SK-MEL-5 (cell line): ENCODE measurements around the gene BAIAP2L1. TPM values are rescaled to one million over a fixed set of nuclear protein-coding genes. Genes with fewer than 3 reads are reported as not detected.
A peak's percentile ranks its signal among the peaks of the same experiment; 100 is the strongest.
"Not testable (repeated sequence)": the region's sequence is repeated elsewhere in the genome, so short reads cannot be mapped to it uniquely, and the experiment has no call there.

ENCODE experiments used
- DNase-seq: peaks from one replicate; pipeline ENCODE4 v3.0.0-alpha.2; 2016; ENCODE audit warnings: low read depth, low spot score
- in situ Hi-C: cut with HindIII; loops from 2 replicates; pipeline ENCODE4 v1.10.0; 2016; ENCODE audit warnings: low sequenced_read_pairs, high pct_unique_total_duplicates, low pct_unique_long_range_greater_than_20kb
- polyA plus RNA-seq, 2 experiments: library from polyadenylated mRNA; depleted of rRNA; stranded (reverse); fragments of >200 nt; gene quantifications; 2 replicates each; pipeline ENCODE4 v1.2.3, GENCODE V29; 2015
- total RNA-seq: library from RNA; depleted of rRNA; stranded (reverse); fragments of >200 nt; shearing (Covaris generic); gene quantifications from 2 replicates; pipeline ENCODE4 v1.2.3, GENCODE V29; 2014; rRNA removed

Gene BAIAP2L1, protein sequence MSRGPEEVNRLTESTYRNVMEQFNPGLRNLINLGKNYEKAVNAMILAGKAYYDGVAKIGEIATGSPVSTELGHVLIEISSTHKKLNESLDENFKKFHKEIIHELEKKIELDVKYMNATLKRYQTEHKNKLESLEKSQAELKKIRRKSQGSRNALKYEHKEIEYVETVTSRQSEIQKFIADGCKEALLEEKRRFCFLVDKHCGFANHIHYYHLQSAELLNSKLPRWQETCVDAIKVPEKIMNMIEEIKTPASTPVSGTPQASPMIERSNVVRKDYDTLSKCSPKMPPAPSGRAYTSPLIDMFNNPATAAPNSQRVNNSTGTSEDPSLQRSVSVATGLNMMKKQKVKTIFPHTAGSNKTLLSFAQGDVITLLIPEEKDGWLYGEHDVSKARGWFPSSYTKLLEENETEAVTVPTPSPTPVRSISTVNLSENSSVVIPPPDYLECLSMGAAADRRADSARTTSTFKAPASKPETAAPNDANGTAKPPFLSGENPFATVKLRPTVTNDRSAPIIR
- total RNA-seq = 18.1 and 20.4 TPM in 2 replicates
- 21.4 and 31.2 TPM in 2 replicates for polyA plus RNA-seq (2015; cell fraction: cytosol; rRNA removed)
- polyA plus RNA-seq (2015; cell fraction: nucleus; rRNA removed) = 23.3 and 27.8 TPM in 2 replicates

DNA sequence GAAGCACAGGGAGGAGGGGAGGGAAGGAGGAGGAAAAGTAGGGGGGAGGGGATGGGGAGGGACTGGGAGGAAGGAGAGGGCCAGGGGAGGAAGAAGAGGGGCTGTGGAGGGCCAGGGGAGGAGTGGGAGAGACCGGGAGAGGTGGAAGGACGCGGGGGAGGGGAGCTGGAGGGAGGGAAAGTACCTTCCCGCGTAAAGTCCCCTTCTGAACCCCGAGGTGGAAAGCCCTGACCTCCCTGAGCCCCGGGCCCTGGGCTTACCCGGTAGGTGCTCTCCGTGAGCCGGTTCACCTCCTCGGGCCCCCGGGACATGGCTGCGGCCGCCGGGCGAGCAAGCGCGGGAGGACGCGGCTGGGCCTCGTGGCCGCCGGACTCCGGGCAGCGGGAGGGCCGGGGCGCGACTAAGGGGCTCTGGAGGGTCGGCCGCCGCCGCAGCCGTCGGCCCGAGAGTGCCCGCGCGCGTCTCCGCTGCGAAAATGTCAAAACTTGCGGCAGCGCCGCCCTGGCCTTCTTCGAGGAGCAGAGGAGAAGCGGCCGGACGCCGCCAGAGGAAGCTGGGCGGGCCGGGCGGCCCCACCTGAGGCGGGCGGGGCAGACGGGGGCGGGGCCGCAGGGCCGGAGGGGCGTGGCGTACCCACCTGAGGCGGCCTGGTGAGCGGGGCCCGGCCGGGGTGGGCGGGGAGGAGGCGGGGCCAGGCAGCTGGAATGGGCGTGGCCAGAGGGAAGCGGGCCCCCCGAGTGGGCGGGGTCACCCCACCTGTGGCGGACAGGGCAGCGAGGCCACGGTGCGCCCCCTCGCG is at the start of gene BAIAP2L1:
Gene BAIAP2L1 (minus strand): TSS at position 549 of the 799 bp plus-strand sequence. CDS start 238 bp downstream, at position 311.
- in situ Hi-C loops = no loop called here
- DNase-seq = peak; percentile 92

DNA sequence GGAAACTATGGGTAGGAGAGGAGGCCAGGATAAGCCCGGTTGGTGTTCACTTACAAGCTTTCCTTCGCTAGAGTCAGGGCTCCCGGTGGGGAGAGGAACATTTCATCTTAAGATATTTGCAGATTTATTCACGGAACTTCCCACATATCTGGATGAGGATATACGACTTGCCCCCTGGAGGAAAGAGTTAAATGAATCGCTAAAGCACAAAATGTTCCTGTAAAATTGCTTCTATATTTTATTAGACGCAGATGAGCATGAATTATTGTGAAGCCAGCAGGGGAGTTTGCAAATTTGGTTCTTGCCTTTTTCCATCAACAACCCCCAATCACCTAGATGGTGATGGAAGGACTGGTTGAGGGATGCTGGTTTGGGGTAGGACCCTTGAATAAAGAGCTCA is 47.9 kb upstream of the BAIAP2L1 start:
- no peak for DNase-seq
- in situ Hi-C loops = no loop called here

DNA sequence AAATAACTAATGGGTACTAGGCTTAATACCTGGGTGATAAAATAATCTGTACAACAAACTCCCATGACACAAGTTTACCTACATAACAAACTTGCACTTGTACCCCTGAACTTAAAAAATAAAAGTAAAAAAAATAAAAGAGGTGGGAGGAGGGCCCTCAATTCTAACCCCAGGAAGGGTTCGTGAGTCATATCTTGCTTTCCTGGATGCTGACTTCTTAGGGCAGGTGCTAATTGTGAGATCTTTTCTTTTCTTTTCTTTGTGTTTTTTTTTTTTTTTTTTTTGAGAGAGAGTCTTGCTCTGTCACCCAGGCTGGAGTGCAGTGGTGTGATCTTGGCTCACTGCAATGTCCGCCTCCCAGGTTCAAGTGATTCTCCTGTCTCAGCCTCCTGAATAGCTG is 40.1 kb upstream of the BAIAP2L1 start:
- DNase-seq, in situ Hi-C loops: not testable (repeated sequence)

DNA sequence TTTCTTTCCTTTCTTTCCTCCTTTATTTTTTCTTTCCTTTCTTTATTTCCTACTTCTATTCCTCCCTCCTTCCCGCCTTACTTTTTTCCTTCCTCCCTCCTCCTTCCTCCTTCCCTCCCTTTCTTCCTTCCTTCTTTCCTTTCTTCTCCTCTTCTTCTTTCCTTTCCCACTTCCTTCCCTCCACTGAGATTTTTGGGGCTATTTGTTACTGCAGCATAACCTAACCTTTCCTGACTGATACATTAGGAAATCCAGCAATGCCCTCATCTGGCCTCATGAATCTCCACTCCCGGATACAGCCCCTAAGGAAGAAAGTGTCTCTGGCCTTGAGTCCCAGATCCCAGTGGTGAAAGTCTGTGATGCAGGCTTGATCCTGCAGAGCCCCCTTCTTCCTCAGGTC is 38.6 kb upstream of the BAIAP2L1 start:
- no peak for DNase-seq
- in situ Hi-C loops = no loop called here

DNA sequence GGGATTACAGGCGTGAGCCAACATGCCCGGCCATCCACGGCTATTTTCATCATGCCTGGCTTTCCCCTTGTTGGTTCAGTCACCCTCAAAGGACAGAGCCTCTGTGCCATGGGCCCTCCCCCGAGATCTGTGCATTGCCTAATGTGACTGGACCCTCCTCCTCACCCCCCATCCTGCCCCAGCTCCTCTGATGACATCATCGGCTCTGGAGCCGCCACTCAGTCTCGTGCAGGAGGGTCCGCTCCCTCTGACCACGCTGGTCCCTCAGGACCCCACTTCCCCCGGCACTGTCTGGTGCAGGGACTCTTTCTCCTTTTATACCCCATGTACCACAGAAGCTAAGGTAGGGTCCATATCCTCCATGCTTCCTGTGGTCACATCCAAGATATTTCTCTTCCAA is 33.2 kb upstream of the BAIAP2L1 start:
- DNase-seq = no peak
- in situ Hi-C loops = no loop called here

DNA sequence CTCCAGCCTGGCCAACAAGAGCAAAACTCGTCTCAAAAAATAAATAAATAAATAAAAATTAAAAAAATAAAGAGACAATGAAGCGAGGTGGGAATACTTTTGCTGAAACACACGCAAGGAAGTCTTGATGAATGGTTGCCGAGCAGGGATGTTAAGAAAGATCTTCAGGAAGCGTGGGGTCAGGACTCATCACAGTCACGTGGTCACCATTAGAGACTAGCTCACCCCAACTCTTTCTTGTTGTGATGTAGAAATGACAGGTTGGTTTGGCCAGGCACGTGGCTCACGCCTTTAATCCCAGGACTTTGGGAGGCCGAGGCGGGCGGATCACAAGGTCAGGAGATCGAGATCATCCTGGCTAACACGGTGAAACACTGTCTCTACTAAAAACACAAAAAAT is 28.9 kb upstream of the BAIAP2L1 start:
- DNase-seq = no peak
- in situ Hi-C loops = no loop called here

DNA sequence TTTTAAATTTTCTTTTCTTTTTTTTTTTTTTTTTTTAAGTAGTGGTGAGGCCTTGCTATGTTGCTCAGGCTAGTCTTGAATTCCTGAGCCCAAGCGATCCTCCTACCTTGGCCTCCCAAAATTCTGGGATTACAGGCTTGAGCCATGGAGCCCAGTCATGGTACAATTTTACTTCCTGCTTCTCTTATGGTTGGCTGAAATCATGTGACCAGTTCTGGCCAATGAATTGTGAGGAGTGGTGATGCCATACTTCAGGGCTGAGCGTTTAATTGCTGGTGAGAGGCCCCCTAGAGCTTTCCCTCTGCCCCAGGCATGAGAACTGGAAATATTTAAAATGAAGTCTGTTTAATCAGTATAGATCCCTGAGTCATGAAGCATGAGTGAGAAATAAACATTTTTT is 22.2 kb upstream of the BAIAP2L1 start:
- DNase-seq = peak; percentile 67
- in situ Hi-C loops = no loop called here

DNA sequence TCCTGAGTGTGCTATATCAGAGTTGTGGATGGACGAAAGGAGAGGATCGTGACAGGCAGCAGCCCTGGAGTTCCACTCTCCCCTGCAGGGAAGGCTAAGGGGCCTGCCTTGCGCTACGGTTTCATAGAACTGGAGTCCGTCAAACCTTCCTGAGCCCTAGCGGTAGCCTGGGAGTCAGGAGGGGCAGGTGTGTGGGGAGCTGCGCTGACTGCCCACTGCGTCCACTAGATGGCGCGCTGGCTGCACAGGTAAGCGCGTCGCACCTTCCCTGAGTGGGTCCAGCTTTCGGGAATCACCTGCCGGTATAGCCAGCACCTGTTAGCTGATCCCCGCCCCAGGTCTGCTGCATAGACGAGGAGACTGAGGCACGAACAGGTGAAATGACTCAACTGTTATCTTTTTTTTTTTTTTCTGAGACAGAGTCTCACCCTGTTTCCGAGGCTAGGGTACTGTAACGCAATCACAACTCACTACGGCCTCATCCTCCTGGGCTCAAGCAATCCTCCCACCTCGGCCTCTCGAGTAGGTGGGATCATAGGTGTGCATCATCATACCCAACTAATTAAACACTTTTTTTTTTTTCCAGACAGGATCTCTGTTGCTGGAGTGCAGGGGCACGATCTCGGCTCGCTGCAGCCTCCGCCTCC is 20.2 kb upstream of the BAIAP2L1 start:
- in situ Hi-C loops = no loop called here
- peak; percentile 72 for DNase-seq

DNA sequence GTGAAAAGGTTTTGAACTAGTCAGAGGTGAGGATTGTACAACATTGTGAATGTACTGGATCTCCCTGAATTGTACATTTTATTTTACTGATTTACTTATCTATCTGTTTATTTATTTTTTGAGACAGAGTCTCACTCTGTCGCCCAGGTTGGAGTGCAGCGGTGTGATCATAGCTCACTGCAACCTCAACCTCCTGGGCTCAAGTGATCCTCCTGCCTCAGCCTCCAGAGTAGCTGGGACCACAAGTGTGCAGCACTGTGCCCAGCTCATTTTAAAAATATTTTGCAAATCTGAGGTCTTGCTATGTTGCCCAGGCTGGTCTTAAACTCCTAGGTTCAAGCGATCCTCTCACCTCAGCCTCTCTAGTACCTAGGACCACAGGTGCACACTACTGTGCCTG is 19.1 kb upstream of the BAIAP2L1 start:
- DNase-seq, in situ Hi-C loops: not testable (repeated sequence)

DNA sequence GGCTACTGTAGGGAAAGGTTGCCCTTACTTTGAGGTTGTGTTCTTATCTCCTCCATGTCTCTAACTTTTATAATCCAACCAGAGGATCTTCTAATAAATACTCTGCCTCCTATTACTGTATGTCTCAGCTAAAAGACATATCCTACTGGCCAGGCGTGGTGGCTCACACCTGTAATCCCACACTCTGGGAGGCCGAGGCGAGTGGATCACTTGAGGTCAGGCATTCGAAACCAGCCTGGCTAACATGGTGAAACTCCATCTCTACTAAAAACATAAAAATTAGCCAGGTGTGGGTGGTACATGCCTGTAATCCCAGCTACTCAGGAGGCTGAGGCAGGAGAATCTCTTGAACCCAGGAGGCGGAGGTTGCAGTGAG is 18.4 kb upstream of the BAIAP2L1 start:
- not testable (repeated sequence) for DNase-seq

DNA sequence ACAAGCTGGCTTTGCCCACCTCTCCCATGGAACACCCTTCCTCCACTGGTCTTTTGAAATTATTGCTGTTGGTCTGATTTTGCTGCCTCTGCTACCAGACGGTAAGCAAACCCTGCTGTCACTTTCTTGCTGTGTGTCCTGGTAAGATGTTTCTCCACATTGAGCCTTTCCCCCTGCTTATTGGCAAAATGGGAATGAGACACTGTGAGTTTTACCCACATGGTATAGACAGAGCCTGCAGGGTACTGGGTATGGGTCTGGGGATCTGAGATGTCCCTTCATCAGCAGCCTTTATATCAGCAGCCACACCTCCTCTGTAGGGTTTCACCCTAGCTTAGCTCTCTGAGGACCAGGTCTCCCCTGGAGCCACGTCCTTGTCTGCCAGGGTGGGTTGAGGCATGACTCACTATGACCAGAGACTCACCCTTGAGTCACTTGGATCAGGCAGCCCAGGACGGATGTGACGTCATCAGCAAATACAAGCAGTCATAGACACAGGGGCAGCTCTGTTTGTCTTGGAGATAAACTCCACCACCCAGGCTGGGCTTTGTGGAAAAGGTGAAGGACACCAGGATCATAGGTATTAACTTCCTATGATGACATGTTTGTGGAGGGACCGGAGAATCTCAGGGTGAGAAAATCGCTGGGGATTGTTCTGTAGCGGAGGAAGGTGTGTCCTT is 17.9 kb upstream of the BAIAP2L1 start:
- in situ Hi-C loops = no loop called here
- DNase-seq = peak; percentile 68

More for the DNA sequence above, 18.4 kb upstream of the BAIAP2L1 start:
- in situ Hi-C loops = not testable (repeated sequence)

DNA sequence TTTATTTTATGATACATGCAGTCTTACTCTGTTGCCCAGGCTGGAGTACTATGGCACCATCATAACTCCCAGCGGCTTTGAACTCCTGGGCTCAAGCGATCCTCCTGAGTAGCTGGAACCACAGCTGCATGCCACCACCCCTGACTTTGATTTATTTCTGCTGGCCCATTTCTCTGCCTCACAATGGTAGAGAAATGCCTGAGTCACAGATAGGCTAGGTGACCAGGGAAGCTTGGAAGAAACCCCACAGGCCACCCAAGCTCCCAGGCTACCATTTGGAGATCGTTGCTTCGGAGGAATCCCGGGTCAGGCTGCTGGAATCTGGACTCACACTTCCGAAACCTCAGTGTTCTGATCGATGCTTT is 17.4 kb upstream of the BAIAP2L1 start:
- no peak for DNase-seq
- in situ Hi-C loops = no loop called here

DNA sequence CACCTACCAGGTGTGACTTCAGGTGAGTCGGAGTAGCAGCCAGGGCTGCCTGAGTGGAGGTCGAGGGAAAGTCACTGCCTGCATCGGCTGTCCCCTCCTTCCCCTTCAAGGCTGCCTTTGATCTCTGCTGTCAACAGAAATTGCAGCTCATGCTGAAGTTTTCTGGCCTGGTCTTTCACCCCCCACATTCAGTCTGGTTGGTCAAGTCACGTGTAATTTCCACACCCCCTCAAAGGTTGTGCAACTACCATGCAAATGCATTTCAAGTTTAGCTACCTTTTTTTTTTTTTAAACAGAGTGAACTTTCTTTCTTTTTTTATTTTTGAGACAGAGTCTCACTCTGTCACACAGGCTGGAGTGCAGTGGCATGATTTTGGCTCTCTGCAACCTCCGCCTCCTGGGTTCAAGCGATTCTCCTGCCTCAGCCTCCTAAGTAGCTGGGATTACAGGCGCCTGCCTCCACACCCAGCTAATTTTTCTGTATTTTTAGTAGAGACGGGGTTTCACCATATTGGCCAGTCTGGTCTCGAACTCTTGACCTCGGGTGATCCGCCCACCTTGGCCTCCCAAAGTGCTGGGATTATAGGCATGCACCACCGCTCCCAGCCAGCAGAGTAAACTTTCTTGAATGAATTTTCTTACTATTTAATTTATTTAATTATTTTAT is 16.8 kb upstream of the BAIAP2L1 start:
- in situ Hi-C loops, DNase-seq: not testable (repeated sequence)

DNA sequence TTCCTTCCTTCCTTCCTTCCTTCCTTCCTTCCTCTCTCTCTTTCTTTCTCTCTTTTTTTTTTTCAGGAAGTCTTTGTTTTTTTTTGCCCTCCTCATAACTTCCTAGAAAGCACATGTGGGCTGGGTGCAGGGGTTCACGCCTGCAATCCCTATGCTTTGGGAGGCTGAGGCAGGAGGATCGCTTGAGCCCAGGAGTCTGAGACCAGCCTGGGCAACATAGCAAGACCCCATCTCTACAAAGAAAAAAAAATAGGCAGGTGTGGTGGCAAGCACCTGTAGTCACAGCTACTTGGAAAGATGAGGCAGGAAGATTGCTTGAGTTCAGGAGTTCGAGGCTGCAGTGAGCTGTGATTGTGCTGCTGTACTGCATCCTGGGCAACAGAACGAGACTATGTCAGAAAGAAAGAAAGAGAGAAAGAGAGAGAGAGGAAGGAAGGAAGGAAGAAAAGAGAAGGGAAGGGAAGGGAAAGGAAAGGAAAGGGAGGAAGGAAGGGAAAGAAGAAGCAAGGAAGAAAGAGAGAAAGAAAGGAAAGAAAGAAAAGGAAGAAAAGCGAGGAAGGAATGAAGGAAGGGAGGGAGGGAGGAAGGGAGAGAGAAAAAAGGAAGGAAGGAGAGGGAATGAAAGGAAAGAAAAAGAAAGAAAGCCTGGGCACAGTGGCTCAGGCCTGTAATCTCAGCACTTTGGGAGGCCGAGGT is 13.5 kb upstream of the BAIAP2L1 start:
- in situ Hi-C loops = no loop called here
- no peak for DNase-seq

DNA sequence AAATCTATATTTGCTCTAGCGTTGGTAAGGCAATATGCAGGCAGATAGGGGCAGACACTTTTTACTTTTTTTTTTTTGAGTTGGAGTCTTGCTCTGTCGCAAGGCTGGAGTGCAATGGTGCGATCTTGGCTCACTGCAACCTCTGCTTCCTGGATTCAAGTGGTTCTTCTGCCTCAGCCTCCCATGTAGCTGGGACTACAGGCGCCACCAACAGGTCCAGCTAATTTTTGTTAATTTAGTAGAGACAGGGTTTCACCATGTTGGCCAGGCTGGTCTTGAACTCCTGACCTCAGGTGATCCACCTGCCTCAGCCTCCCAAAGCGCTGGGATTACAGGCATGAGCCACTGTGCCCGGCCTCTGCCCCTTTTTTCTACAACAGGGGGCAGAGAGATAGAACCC is 12.8 kb upstream of the BAIAP2L1 start:
- in situ Hi-C loops, DNase-seq: not testable (repeated sequence)

DNA sequence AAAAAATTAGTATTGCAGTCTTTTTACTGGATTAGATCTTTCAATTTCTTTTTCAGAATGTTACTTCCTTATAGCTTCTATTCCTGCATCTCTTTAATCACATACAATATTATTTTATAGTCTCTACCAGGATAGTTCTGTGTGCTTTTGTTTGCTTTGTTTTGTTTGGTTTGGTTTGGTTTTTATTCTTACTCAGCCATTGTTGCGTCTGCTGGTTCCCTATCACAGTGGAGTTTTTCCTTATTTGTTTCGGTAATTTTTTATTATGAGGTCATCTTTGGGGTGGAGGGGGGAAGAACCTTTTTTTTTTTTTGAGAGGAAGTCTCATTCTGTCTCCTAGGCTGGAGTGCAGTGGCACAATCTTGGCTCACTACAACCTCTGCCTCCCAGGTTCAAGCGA is 9.0 kb upstream of the BAIAP2L1 start:
- DNase-seq = no peak
- in situ Hi-C loops = no loop called here
